ENCODE measurements around the gene AXIN1. TPM values are rescaled to one million over a fixed set of nuclear protein-coding genes. Genes with fewer than 3 reads are reported as not detected.

AXIN1 gene
- total RNA-seq, 1 donor = 13.4 TPM

DNA sequence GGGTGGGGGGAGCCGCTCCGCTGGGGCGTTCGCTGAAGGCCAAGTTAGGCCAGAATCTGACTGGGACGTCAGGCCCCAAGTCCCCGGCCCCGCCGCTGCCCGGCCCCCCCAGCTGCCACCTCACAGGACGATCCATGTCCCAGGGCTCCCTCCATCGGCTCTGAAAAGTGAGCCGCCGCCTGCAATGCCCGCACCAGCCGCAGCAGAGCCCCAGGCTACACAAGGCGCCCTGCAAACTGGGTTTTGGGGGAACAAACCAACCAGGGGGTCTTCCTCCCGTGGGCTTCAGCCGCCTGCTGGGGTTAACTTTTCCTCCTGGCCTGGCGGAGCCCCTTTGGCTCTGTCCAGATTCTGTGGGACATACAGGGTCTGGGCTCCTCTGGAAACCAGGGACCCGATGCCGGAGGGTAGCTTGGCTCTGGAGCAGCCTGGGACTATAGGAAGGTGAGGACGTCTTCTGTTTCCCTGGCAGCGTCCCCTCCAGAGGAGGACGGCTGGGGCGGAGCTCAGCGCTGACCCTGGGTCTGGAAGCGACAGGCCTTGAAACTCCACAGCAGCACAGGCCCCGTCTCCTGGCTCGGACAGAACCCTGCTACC lies 45.3 kb upstream of the AXIN1 start:
- TF ChIP-seq, protein P1, sequence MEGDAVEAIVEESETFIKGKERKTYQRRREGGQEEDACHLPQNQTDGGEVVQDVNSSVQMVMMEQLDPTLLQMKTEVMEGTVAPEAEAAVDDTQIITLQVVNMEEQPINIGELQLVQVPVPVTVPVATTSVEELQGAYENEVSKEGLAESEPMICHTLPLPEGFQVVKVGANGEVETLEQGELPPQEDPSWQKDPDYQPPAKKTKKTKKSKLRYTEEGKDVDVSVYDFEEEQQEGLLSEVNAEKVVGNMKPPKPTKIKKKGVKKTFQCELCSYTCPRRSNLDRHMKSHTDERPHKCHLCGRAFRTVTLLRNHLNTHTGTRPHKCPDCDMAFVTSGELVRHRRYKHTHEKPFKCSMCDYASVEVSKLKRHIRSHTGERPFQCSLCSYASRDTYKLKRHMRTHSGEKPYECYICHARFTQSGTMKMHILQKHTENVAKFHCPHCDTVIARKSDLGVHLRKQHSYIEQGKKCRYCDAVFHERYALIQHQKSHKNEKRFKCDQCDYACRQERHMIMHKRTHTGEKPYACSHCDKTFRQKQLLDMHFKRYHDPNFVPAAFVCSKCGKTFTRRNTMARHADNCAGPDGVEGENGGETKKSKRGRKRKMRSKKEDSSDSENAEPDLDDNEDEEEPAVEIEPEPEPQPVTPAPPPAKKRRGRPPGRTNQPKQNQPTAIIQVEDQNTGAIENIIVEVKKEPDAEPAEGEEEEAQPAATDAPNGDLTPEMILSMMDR (IDR thresholded peaks at IDR 0.05; ENCODE audit: insufficient read depth, low read length) = peak; percentile 64
- peak overlapping the region; percentile 50 for H3K4me3 ChIP-seq (ENCODE audit: low read depth, low read length)
- peak; percentile 51 for DNase-seq (ENCODE audit: low read depth)

DNA sequence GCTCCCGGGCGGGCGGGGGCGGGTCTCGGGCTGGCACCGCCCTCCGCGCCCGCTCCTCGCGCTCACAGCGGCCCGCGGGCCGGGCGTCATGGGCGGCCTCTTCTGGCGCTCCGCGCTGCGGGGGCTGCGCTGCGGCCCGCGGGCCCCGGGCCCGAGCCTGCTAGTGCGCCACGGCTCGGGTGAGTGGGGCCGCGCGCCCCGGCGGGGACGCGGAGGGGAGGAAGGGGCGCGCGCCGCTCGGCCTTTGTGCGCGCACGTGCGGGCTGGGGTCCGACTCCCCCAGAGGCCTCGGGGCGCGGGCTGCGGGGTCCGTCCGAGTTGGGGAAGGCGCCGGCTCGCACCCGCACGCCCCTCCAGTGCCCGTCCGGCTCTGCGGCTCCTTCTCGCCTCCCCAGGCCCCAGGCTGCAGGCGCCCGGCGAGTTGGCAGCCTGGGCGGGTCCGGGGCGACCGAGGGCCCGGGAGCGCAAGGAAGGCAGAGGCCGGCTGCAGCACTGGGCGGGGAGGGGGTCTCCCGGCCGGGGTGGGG lies 44.7 kb upstream of the AXIN1 start, which contains the start of gene NME4:
NME4 (plus strand) TSS at position 65 of the 527 bp plus-strand sequence; CDS start at position 89, 24 bp downstream.
- peak within 1 kb of the TSS; percentile 66 for H3K4me3 ChIP-seq (ENCODE audit: low read depth, low read length)
- no peak for DNase-seq (ENCODE audit: low read depth)
- TF ChIP-seq, protein P1 (IDR thresholded peaks at IDR 0.05; ENCODE audit: insufficient read depth, low read length) = no peak

DNA sequence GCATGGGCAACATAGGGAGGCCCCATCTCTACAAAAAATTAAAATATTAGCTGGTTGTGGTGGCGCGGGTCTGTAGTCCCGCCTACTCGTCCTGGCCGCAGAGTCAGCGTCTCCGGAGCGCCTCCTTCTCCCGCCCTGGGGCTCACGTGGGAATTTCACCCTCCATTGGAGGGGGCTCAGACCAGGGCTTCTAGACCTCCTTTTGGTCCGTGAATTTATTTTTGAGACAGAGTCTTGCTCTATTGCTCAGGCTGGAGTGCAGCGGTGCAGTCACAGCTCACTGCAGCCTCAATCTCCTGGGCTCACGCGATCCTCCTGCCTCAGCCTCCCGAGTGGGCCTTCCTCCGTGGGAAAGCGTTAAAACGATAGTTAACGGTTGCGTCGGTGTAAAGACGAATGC lies 44.1 kb upstream of the AXIN1 start:
- DNase-seq (ENCODE audit: low read depth) = peak; percentile 43
- H3K4me3 ChIP-seq (ENCODE audit: low read depth, low read length) = peak overlapping the region; percentile 66
- TF ChIP-seq, protein P1 (IDR thresholded peaks at IDR 0.05; ENCODE audit: insufficient read depth, low read length) = no peak

DNA sequence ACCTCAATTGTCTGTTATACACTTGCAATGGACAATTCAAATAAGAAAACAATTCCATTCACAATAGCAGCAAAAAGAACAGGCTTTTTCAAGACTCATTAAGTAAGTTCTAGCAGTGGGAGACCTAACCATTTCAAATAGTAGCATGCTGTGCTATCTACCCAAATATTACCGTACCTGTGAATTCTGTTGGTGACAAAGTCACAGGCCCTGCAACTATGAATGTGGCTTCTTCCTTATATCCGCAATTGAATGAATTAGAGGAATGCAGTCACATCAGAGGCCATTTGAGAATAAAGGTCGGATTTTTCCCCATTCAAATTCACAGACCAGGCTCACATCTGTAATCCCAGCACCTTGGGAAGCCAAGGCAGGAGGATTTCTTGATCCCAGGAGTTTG lies 43.7 kb upstream of the AXIN1 start:
- peak overlapping the region; percentile 66 for H3K4me3 ChIP-seq (ENCODE audit: low read depth, low read length)
- DNase-seq (ENCODE audit: low read depth) = no peak
- TF ChIP-seq, protein P1 (IDR thresholded peaks at IDR 0.05; ENCODE audit: insufficient read depth, low read length) = no peak

DNA sequence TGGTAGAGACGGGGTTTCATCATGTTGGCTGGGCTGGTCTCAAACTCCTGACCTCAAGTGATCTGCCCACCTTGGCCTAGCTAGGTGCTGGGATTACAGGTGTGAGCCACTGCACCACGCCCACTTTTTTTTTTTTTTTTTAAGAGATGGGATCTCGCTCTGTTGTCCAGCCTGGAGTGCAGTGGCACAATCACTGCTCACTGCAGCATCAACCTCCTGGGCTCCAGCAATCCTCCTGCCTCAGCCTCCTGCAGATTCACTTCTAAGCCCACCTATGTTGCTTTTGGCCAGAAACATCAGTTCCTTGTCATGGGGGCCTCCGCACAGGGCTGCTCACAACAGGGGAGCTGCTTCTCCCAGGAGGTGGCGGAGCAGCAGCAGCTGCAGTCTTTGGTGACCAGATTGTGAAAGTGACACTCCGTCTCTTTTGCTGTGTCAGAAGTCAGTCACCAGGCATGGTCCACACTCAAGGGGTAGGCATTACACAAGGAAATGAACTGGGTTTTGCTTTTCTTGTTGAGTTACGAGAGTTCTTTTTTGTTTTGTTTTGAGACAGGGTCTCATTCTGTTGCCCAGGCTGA lies 40.0 kb upstream of the AXIN1 start:
- H3K4me3 ChIP-seq (ENCODE audit: low read depth, low read length) = no peak overlapping the region
- DNase-seq (ENCODE audit: low read depth) = no peak
- TF ChIP-seq, protein P1 (IDR thresholded peaks at IDR 0.05; ENCODE audit: insufficient read depth, low read length) = no peak

DNA sequence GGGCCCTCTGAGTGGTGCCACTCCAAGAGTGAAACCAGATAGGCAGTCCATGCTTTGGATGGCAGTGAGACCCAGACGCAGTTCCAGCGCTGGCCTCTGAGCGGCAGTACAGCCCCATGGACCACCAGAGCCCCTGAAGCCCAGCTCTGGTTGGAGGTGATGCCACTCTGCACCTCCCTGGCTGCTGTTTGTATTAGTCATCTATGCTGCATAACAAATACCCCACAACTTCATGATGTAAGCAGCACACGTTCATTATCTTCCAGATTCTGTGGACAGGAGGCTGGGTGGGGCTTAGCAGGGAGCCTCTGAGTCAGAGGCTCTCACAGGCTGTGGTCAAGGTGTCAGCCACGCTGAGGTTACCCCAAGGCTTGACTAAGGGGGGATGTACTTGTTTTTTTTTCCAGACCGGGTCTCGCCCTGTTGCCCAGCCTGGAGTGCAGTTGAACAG lies 39.4 kb upstream of the AXIN1 start:
- DNase-seq (ENCODE audit: low read depth) = peak; percentile 70
- TF ChIP-seq, protein P1 (IDR thresholded peaks at IDR 0.05; ENCODE audit: insufficient read depth, low read length) = peak; percentile 77

More for the DNA sequence above, 39.4 kb upstream of the AXIN1 start:
- H3K4me3 ChIP-seq (ENCODE audit: low read depth, low read length) = no peak overlapping the region
